ES-I3 (cell line): ENCODE data around the gene TRIL.

Source experiments
- H3K36me3 ChIP-seq: 2 replicates; pipeline ENCODE4 v1.6.1; 2013; ENCODE audit warnings: mild to moderate bottlenecking, low read length, control low read depth, moderate library complexity; ENCODE audit not compliant: insufficient read depth
- H3K4me1 ChIP-seq: 2 replicates; pipeline ENCODE4 v1.6.1; 2013; ENCODE audit warnings: mild to moderate bottlenecking, control low read depth, low read length; ENCODE audit not compliant: insufficient read depth
- H3K9ac ChIP-seq: 2 replicates; pipeline ENCODE4 v1.6.1; 2013; ENCODE audit warnings: low read depth, mild to moderate bottlenecking, low read length, moderate library complexity
- H3K9me3 ChIP-seq: 2 replicates; pipeline ENCODE4 v1.6.1; 2013; ENCODE audit warnings: mild to moderate bottlenecking, low read length, moderate library complexity; ENCODE audit not compliant: control insufficient read depth, insufficient read depth

The TRIL gene

GRCh38 chr7:28905464-28905863 lies 52.7 kb downstream of the TRIL start:
- H3K9ac ChIP-seq: no peak overlapping the region

GRCh38 chr7:28904578-28905048 lies 53.5 kb downstream of the TRIL start:
- Histone ChIP-seq H3K9ac (no peak overlapping the region), H3K4me1 (peaks cover 12% of the 10 kb centered on the region), H3K9me3 (no peaks in the 10 kb centered on the region), H3K36me3 (no peaks in the 10 kb centered on the region)

More at GRCh38 chr7:28905464-28905863, 52.7 kb downstream of the TRIL start:
- no peaks in the 10 kb centered on the region; the same call in 1 of the 2 replicates for H3K9me3 ChIP-seq
- no peaks in the 10 kb centered on the region for H3K36me3 ChIP-seq
- peaks cover 8% of the 10 kb centered on the region for H3K4me1 ChIP-seq

- Histone ChIP-seq H3K9ac (no peak overlapping the region), H3K4me1 (peaks cover 12% of the 10 kb centered on the region), H3K36me3 (no peaks in the 10 kb centered on the region), H3K9me3 (no peaks in the 10 kb centered on the region)
Measured at GRCh38 chr7:28903730-28904577, 54.2 kb downstream of the TRIL start.
